GM12878 (cell line): Measurements from ENCODE around the gene ZNF710. TPM values are rescaled to one million over a fixed set of nuclear protein-coding genes. Genes with fewer than 3 reads are reported as not detected.

Source experiments
- ATAC-seq: fragments of 200-7000 bp; cut with Tn5 transposase; 3 replicates; pipeline ENCODE4 v1.9.1; 2020; ENCODE audit warnings: mild to moderate bottlenecking, moderate library complexity
- BruUV-seq: library from RNA; stranded (reverse); fragments of 400-500 nt; replicated peaks from 2 replicates; lab custom pipeline; 2021; lab: Mats Ljungman, UMichigan
- CTCF ChIA-PET: fragments of 300-600 bp; sonication (Branson Sonifier 250); formaldehyde crosslinking; extraction: SDS; loops from one replicate; lab custom pipeline; 2021; ENCODE audit warnings: inconsistent platforms; lab: Yijun Ruan, JAX
- POLR2A ChIA-PET: fragments of 350-600 bp; formaldehyde crosslinking; extraction: SDS; loops from one replicate; lab custom pipeline; 2021; ENCODE audit warnings: inconsistent platforms; lab: Charles Lee
- RAD21 ChIA-PET: fragments of 300-600 bp; sonication (Branson Sonifier 250); formaldehyde crosslinking; loops from one replicate; lab custom pipeline; 2023; ENCODE audit warnings: antibody characterized with exemption; ENCODE audit not compliant: unreplicated experiment; lab: Charles Lee
- SMC1A ChIA-PET: fragments of 300-600 bp; sonication (Branson Sonifier 250); formaldehyde crosslinking; loops from one replicate; lab custom pipeline; 2023; ENCODE audit not compliant: unreplicated experiment, uncharacterized antibody; lab: Charles Lee
- DNase-seq: peaks from one replicate; pipeline ENCODE4 v3.0.0-alpha.2; 2011; ENCODE audit warnings: low read depth, low spot score
- FAIRE-seq: peaks from 3 replicates; lab custom pipeline; 2011; peaks lifted over from hg19 to GRCh38; lab: Jason Lieb, UNC
- H2AFZ ChIP-seq: 2 replicates; pipeline ENCODE4 v1.6.0; 2011; ENCODE audit warnings: low read depth, low read length, control low read depth; ENCODE audit not compliant: control insufficient read depth
- H3K27ac ChIP-seq: 2 replicates; pipeline ENCODE4 v1.5.1; 2011; ENCODE audit warnings: control low read depth; ENCODE audit not compliant: control insufficient read depth, insufficient read depth
- H3K27me3 ChIP-seq, 2 experiments: replicated peaks in 1 of 2; 2 replicates each; pipeline versions ENCODE4 v1.6.0 to v1.6.1; 2011; ENCODE audit warnings: low read length in 1 of 2; ENCODE audit not compliant: control insufficient read depth in 2 of 2, insufficient read depth in 2 of 2
- H3K36me3 ChIP-seq, 2 experiments: 2 replicates each; pipeline ENCODE4 v1.5.1; 2011; ENCODE audit warnings: low read length in 1 of 2; ENCODE audit not compliant: control insufficient read depth in 2 of 2, insufficient read depth in 2 of 2
- H3K4me1 ChIP-seq: 2 replicates; pipeline ENCODE4 v1.6.1; 2011; ENCODE audit warnings: mild to moderate bottlenecking, low read length, moderate library complexity, mixed read lengths; ENCODE audit not compliant: control insufficient read depth, insufficient read depth
- H3K4me2 ChIP-seq: 2 replicates; pipeline ENCODE4 v1.6.0; 2011; ENCODE audit warnings: control low read depth; ENCODE audit not compliant: control insufficient read depth, insufficient read depth
- H3K4me3 ChIP-seq: fragments of 200-600 bp; sonication (generic); 2 replicates; pipeline ENCODE4 v1.5.1; 2016
- H3K79me2 ChIP-seq: 2 replicates; pipeline ENCODE4 v1.6.0; 2011; ENCODE audit warnings: low read length; ENCODE audit not compliant: control insufficient read depth, insufficient read depth
- H3K9ac ChIP-seq: 2 replicates; pipeline ENCODE4 v1.8.0; 2011; ENCODE audit warnings: low read length, control low read depth, mixed read lengths; ENCODE audit not compliant: control insufficient read depth, insufficient read depth
- H3K9me3 ChIP-seq: replicated peaks from 3 replicates; pipeline ENCODE4 v1.5.1; 2011; ENCODE audit warnings: mild to moderate bottlenecking, low read length; ENCODE audit not compliant: control insufficient read depth, insufficient read depth
- H4K20me1 ChIP-seq: 2 replicates; pipeline ENCODE4 v1.6.0; 2011; ENCODE audit not compliant: control insufficient read depth, insufficient read depth
- ATF7 ChIP-seq: fragments of 450-650 bp; IDR thresholded peaks from 2 replicates; pipeline ENCODE4 v1.6.1; 2016; ENCODE audit warnings: low read depth, mild to moderate bottlenecking
- BMI1 ChIP-seq: fragments of 450-650 bp; IDR thresholded peaks from 2 replicates; pipeline ENCODE4 v1.6.1; 2016; ENCODE audit warnings: mild to moderate bottlenecking, moderate library complexity, borderline replicate concordance
- EZH2 ChIP-seq: IDR thresholded peaks from 2 replicates; pipeline ENCODE4 v1.6.1; 2012; ENCODE audit warnings: low read depth, mild to moderate bottlenecking, control low read depth, inconsistent platforms, low read length, borderline replicate concordance; ENCODE audit not compliant: control insufficient read depth
- POLR2AphosphoS2 ChIP-seq: IDR thresholded peaks from 2 replicates; pipeline ENCODE4 v1.6.1; 2011; ENCODE audit warnings: low read depth, mild to moderate bottlenecking, low read length, improper control_type of control experiment, moderate library complexity
- RAD21 ChIP-seq: IDR thresholded peaks from 2 replicates; pipeline ENCODE4 v1.6.1; 2011; ENCODE audit warnings: mild to moderate bottlenecking, low read depth, low read length, moderate library complexity; ENCODE audit not compliant: insufficient read depth
- RELA ChIP-seq: fragments of 450-650 bp; IDR thresholded peaks from 2 replicates; pipeline ENCODE4 v1.8.0; 2014; ENCODE audit warnings: borderline replicate concordance; ENCODE audit not compliant: partially characterized antibody
- SIN3A ChIP-seq: IDR thresholded peaks from 2 replicates; pipeline ENCODE4 v1.6.1; 2012; ENCODE audit warnings: low read depth, low read length, improper control_type of control experiment
- YBX1 ChIP-seq: fragments of 450-650 bp; IDR thresholded peaks from 2 replicates; pipeline ENCODE4 v1.6.1; 2016; ENCODE audit warnings: antibody characterized with exemption
- ZNF687 ChIP-seq: fragments of 450-650 bp; IDR thresholded peaks from 2 replicates; pipeline ENCODE4 v1.6.1; 2017; ENCODE audit warnings: mild to moderate bottlenecking, moderate library complexity
- WGBS: methylation state at CpG from one replicate; pipeline ENCODE4 v1.1.6; 2016; ENCODE audit warnings: low lambda C conversion rate; ENCODE audit not compliant: insufficient replicate concordance, insufficient coverage; ENCODE audit errors: missing lambda C conversion rate; 5-methylcytosine and 5-hydroxymethylcytosine counted together
- in situ Hi-C: fragments of 300-500 bp; cut with MboI; formaldehyde crosslinking; loops from 9 replicates; pipeline ENCODE4 v1.14.3; 2018; ENCODE audit warnings: mixed read lengths
- intact Hi-C: fragments of 100-400 bp; cut with micrococcal nuclease; formaldehyde crosslinking; loops from one replicate; pipeline ENCODE4 v1.14.2; 2022; ENCODE audit not compliant: unreplicated experiment
- polyA plus RNA-seq, 11 experiments: library from polyadenylated mRNA; depleted of rRNA in 4 of 11; unstranded in 6 of 11; stranded (reverse) in 5 of 11; fragments of >200 nt; fragmentation: Nextera tagmentation in 4 of 11; fragmentation: Illumina TruSeq in 1 of 11; extraction: Ambion mirVana in 4 of 11; extraction: Trizol in 1 of 11; gene quantifications; 1 replicate in 1 of 11; 2 replicates in 10 of 11; pipeline versions ENCODE4 v1.2.1 to v1.2.3, GENCODE V29; 2011 to 2016; ENCODE audit warnings: inconsistent platforms in 2 of 11, missing spikeins in 2 of 11, low read depth in 1 of 11
- total RNA-seq, 4 experiments: library from RNA; depleted of rRNA in 3 of 4; stranded (reverse); fragments of >200 nt in 3 of 4; fragmentation: Illumina TruSeq in 1 of 4; extraction: Trizol in 1 of 4; gene quantifications; 2 replicates each; pipeline versions ENCODE4 v1.2.1 to v1.2.3, GENCODE V29; 2013 to 2021
- TF ChIP-seq, protein P1 (sequence below): fragments of 450-650 bp; formaldehyde crosslinking; IDR thresholded peaks from 2 replicates; pipeline ENCODE4 v1.4.0; 2020; ENCODE audit warnings: mild to moderate bottlenecking, moderate library complexity

The ZNF710 gene
- total and polyA plus RNA-seq, 10 of the 15 experiments (the other 5 are each of a cell fraction or from before 2014, with no cell fraction given): 1.4 to 43.5 (median 9.8) TPM

- Histone ChIP-seq H3K27me3 (no peaks in the 10 kb centered on the region), H2AFZ (no peak overlapping the region), H3K79me2 (peaks cover 63% of the 10 kb centered on the region), H3K4me3 (no peak overlapping the region), H4K20me1 (no peaks in the 10 kb centered on the region), H3K4me2 (peak overlapping the region; percentile 54), H3K4me1 (peaks cover 58% of the 10 kb centered on the region), H3K27ac (peak overlapping the region; percentile 55), H3K9me3 (no peaks in the 10 kb centered on the region; the same call in 1 of the 3 replicates), H3K9ac (no peak overlapping the region), H3K36me3 (peaks cover 0 to 4% of the 10 kb centered on the region in 2 experiments; a peak in 3 of 4 replicates)
- no peak for ATAC-seq
- in situ Hi-C loops (no loop called here), intact Hi-C loops (loop anchor here (5.0 kb wide), 1 partner anchor 39 kb away; no protein-coding TSS in a partner anchor)
- no peak for FAIRE-seq
- ChIA-PET CTCF (interaction anchor here (0.6 to 3.4 kb wide), 7 partner anchors 11 to 65 kb away, joined by 3 to 15 read pairs (median 4); no protein-coding TSS in a partner anchor), SMC1A (interaction anchor here (0.9 to 12.0 kb wide), 5 partner anchors 11 to 62 kb away, joined by 3 to 224 read pairs (median 3); partner anchors contain the start of gene ZNF710), RAD21 (interaction anchor here (0.5 to 4.9 kb wide), 3 partner anchors 8 to 30 kb away, joined by 3 to 39 read pairs (median 6); no protein-coding TSS in a partner anchor), POLR2A (interaction anchor here (1.0 to 7.5 kb wide), 3 partner anchors 27 to 67 kb away, joined by 3 to 56 read pairs (median 6); no protein-coding TSS in a partner anchor)
- no TSS peak for BruUV-seq
- TF ChIP-seq BMI1 (no peak), ATF7 (no peak), RAD21 (no peak), SIN3A (no peak), ZNF687 (no peak), YBX1 (no peak), RELA (no peak), EZH2 (no peak), POLR2AphosphoS2 (no peak)
- TF ChIP-seq, protein P1, sequence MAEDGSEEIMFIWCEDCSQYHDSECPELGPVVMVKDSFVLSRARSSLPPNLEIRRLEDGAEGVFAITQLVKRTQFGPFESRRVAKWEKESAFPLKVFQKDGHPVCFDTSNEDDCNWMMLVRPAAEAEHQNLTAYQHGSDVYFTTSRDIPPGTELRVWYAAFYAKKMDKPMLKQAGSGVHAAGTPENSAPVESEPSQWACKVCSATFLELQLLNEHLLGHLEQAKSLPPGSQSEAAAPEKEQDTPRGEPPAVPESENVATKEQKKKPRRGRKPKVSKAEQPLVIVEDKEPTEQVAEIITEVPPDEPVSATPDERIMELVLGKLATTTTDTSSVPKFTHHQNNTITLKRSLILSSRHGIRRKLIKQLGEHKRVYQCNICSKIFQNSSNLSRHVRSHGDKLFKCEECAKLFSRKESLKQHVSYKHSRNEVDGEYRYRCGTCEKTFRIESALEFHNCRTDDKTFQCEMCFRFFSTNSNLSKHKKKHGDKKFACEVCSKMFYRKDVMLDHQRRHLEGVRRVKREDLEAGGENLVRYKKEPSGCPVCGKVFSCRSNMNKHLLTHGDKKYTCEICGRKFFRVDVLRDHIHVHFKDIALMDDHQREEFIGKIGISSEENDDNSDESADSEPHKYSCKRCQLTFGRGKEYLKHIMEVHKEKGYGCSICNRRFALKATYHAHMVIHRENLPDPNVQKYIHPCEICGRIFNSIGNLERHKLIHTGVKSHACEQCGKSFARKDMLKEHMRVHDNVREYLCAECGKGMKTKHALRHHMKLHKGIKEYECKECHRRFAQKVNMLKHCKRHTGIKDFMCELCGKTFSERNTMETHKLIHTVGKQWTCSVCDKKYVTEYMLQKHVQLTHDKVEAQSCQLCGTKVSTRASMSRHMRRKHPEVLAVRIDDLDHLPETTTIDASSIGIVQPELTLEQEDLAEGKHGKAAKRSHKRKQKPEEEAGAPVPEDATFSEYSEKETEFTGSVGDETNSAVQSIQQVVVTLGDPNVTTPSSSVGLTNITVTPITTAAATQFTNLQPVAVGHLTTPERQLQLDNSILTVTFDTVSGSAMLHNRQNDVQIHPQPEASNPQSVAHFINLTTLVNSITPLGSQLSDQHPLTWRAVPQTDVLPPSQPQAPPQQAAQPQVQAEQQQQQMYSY: no peak
- no peak for DNase-seq
- 87% methylated on average over 6 of the region's 6 CpGs for WGBS
Measured at GRCh38 chr15:90033448-90033847, 32.3 kb downstream of the ZNF710 start.
